GM18508 (cell line): ENCODE data around the gene FOXN3.

Experiments
- ATAC-seq: cut with Tn5 transposase; IDR thresholded peaks from one replicate; pipeline ENCODE4 v1.9.1; 2021; ENCODE audit warnings: moderate number of reproducible peaks; ENCODE audit not compliant: insufficient read depth, unreplicated experiment

The FOXN3 gene

DNA sequence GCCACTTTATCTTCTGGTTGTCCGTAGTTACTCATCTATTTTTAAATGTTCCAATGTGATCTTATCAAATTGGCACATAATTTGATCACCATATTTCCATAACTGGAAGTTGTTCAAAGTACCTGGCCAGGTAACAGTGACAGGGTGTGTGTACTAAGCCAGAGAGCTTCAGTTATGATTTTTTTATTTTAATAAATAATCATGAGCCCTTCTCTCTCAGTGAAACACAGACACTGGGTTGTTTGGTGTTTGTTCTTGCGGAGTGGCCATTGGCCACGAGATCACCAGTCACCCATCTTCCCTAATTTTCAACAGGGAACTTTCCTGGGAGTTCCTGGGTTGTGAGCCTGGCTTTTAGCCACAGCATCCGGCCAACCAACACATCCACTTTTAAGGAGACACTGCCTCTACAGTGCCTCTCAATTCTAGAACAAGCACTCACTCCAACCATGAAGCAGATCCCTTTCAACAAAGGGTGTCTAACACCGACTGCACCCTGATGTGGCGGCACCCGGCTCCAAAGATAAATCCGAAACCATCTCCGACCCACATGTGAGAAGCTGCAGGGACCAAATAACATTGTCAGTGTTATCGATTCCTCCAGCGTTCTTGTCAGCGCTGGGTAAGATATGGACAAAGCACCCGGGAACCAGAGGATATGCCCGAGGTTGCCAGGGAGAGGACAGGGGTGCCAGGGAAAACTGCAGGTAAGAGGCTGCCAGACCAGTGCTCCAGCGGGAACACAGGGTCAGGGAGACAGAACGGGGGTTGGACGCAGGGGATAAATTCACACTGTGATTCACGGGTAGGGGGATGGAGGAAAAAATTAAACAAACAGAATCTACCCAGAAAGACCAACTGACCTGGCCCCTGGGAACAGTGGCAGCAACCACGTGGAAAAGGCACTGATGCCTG lies 49.9 kb downstream of the FOXN3 start:
- ATAC-seq, result no peak

DNA sequence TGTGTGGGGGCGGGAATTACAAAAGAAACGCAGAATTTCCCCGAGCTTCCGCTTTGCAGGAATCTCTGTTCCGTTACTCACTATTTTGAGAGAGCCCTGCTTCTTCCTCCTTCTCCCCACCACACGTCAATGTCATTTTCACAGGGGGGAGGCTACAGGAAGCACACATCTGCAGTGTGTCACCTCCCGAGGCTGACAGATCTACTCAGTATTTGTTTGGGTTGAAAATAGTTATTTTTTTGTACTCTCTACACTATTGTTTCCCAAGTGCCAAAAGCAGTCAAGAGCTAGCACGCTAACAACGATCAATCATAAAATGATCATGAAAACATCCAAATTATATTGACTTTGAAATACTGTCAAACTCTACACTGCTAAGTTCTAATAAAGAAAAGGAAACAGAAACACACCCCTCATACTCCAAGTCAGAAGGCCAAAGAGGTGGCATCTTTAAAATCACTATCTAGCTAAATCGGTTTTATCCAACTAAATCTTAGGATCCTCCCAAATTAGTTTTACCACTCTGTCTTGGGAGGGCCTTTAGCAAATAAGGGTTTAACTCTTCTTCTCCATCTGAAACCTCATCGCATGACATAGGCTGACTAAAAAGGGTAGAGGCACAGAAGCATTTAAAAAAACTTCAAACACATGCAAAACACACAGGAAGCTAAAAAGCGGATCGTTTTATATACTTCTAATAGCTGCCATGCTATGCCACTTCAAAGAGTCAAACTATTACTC lies 51.8 kb downstream of the FOXN3 start:
- peak; percentile 74 for ATAC-seq

GRCh38 chr14:89364316-89364715 lies 52.7 kb downstream of the FOXN3 start:
- ATAC-seq, result no peak

DNA sequence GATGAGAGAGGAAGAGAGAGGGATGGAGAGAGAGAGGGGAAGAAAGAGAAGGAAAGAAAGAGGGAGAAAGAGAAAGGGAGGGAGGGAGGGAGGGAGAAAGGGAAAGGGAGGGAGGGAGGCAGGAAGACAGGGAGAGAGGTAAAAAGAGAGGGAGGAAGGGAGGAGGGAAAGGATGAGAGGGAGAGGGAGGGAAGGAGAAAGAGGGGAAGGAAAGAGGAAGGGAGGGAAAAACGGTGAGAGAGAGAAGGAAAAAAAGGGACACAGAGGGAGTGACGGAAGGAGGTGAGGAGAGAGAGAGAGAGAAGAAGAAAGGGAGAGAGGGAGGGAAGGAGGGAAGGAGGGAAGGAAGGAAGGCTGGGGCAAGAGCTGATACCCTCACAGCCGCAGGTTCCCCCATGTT lies 56.8 kb downstream of the FOXN3 start:
- ATAC-seq, result no peak

- ATAC-seq, result no peak
Measured at GRCh38 chr14:89359477-89360222, 57.4 kb downstream of the FOXN3 start.

DNA sequence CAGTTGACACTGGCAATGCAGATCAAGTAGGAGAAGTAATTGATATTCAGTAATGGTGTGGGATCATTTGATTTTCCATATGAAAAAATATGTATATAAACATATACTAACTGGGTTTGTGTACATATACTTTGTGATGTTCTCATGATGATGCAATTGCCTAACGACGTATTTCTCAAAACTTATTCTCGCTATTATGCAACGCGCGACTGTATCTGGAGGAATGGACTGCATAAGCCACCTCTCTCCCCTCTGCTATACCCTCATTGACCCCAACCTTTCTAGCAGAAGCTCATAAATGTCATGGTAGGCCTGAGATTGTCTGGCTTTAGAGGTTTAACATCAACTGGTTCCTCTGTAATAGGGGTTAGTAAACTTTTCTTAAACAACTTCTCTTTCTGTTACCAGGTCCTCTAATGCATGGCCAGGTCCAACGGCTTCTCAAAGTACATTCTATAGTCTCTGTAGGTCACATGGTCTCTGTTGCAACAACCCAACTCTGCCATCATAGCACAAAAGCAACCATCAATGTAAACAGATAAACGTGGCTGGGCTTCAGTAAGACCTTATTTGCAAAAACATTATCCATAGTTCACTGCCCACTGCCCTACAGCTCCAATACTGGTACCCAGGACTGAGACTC lies 59.3 kb downstream of the FOXN3 start:
- no peak for ATAC-seq

- no peak for ATAC-seq
Measured at GRCh38 chr14:89356927-89357326, 60.1 kb downstream of the FOXN3 start.

DNA sequence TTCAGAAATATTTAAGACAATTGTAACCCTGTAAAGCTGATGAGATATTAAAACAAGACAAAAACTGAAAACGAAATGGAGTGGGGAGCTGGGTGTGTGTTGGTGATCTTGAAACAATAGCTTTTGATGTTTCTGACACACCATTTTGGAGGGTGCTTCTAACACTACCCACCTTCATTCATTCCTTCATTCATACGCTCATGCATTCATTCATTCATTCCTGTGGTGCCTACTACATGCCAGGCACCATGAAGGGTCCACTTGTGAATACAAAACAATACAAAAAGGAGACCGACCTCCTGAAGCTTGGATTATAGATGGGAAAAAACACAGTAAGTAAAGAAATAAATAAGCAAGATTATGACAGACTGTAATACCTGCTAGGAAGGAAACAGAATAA lies 60.5 kb downstream of the FOXN3 start:
- ATAC-seq, result no peak

GRCh38 chr14:89353766-89354113 lies 63.3 kb downstream of the FOXN3 start:
- ATAC-seq, result no peak

DNA sequence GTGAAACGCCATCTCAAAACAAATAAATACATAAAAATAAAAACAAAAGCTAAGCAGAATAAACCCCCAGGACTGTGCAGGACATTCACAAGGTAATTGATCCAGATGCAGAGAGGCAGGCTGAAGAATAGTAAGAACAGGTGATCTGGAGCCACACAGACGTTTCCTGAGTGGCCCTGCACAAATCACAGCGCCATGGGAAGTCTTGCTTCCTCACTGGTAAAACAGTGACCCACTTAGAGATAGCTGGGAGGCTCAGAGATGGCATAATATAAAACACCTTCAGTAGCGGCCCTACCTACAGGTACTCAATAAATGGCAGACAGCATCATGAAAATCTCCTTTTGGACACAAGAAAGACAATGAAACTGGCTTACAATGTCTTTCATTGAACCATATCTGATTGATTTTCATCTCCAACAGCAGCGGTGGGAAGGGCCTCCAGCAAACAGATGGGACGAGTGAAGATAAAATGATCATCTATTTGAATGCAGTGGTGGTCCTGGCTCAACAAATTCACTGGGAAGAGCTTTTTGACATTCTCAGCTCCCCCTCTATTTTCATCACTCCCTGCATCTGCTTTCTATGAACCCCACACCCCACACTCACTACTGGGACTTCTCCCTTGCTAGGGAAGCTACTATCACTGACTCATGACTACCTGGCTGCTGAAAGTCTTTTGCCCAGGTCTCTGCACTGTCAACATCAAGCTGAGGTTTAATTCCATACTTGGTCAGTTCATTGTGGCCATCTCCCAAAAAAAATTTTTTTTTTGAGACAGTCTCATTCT lies 63.9 kb downstream of the FOXN3 start:
- no peak for ATAC-seq

GRCh38 chr14:89351516-89352404 lies 65.3 kb downstream of the FOXN3 start:
- no peak for ATAC-seq

GRCh38 chr14:89351221-89351515 lies 65.9 kb downstream of the FOXN3 start:
- no peak for ATAC-seq

- ATAC-seq, result no peak
Measured at GRCh38 chr14:89350152-89350551, 66.9 kb downstream of the FOXN3 start.

DNA sequence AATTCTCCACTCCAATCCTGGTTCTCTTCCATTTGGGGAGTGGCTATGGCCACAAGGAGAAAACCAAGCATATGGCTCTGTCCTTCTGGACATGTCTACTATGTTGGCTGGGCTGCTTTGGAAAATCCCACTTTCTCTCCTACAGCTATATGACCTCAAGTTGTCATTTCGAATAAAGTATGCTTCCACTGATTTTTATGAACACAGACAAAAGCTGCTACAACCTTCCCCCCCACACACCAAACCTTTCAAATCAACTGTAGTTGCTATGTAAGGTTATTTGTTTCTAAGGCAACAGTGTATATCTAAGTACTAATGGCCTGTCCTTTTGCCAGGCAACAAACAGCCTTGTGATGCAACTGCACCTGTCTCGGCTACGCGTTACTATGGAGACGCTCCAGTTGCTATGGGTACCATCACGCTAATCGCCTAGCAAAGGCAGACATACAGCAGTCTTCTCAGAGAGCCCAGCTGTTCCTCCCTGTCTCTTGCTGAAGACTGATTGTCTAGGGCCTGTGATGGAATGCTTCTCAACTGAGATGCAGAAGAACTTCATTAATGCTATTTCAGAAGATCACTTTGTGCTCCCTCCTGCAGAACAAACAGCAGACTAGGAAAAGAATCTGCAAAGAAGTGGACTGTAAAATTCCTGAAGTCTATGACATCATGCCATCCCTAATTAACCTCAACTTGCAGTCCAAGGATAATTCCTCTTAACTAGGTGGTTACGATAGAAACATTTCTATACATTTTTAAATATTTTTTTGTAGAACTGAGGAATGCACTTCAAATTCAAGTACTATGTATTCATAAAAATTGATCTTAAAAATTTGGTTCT lies 67.6 kb downstream of the FOXN3 start:
- ATAC-seq, result no peak

- ATAC-seq, result no peak
Measured at GRCh38 chr14:89348722-89349121, 68.3 kb downstream of the FOXN3 start.

DNA sequence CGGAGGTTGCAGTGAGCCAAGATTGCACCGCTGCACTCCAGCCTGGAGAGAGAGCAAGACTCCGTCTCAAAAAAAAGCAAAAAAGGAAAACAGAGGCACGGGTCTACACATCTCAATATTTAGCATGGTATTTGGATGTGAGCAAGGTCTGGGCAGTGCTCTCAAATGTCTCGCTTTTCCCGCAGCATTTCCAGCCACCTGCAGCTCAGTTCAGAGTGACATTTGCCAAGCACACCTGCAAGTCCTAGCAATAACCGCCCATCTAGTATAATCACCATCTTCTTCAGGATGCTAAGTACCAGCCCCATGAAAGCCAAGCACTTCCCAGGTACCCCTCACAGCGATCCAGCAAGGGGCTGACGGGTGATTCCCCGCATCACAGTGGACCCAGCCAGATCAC lies 69.1 kb downstream of the FOXN3 start:
- no peak for ATAC-seq

- ATAC-seq, result no peak
Measured at GRCh38 chr14:89344920-89345254, 72.1 kb downstream of the FOXN3 start.

DNA sequence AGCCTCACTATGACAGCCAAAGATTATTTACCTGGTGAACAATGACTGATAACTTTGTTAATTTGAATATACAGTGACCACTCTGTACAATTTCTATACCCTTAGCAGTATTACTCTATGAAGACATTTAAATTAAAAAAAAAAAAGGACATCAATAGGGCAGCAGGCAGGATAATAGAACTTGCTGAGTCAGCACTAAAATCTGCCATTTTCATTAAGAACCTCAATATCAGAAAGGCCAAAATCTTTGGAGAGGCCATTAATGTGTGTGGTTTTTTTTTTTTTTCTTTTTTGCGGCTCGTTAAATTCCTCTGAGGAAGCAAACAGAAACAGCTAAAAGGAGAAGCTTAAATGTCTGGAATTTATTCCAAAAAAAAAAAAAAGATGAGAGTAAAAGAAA lies 73.7 kb downstream of the FOXN3 start:
- no peak for ATAC-seq
